NCI-H2171 treated with DMSO at 0.1 percent for 48 hours (cell line): ENCODE measurements around the gene PRKCA.
"Not testable (repeated sequence)": the region's sequence is repeated elsewhere in the genome, so short reads cannot be mapped to it uniquely, and the experiment has no call there.

ENCODE experiments used
- DNase-seq: peaks from one replicate; lab custom pipeline; 2025; lab: John Stamatoyannopoulos, UW

Gene PRKCA

DNA sequence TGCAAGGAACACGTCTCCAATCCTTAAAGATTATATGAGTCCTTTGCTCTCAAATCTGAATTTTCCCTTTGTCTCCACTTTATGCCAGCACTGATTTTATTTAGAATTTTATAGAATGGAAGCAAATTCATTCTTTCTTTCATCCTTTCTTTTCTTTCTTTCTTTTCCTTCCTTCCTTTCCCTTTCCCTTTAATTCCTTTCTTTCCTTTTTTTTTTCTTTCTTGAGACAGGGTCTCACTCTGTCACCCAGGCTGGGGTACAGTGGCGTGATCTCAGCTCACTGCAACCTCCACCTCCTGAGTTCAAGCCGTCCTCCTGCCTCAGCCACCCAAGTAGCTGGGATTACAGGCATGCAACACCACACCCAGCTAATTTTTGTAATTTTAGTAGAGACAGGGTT is 187.2 kb downstream of the PRKCA start:
- not testable (repeated sequence) for DNase-seq

DNA sequence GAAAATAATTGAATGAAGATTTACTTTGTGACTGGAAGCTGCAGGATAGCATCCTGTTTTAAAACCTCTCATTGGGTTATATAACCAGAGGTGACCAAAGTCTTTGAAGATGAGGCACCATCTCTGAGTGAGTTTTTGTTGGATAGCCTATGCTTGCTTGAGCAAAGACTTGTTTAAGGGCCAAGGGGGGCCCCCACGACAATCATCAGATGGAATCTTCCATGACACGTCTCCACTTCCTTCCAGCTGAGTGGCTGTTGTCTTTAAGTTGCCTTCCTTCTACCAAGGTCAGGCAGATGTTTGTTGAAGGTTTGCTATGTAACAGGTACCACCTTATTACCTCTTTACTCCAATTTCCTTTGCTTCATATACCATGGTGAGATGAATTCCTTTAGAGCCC is 188.8 kb downstream of the PRKCA start:
- no peak for DNase-seq

DNA sequence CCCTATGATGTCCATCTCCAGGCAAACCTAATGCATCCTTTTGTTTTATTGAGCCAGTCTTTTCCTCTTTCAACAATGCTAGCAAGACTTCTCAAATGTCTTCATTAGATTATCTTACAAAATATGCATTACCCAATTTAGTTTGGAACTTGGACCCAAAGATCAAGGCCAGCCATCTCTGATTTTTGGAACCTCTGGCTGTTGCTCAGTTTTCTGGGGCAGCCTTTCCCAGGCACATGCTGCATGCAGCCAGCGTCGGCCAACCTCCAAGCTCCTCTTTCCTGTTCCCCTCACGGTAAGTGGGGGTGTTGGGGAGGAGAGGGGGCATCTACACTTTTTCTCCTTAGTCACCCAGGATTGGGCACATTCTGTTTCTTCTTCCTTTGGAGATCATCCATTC is 189.3 kb downstream of the PRKCA start:
- no peak for DNase-seq

DNA sequence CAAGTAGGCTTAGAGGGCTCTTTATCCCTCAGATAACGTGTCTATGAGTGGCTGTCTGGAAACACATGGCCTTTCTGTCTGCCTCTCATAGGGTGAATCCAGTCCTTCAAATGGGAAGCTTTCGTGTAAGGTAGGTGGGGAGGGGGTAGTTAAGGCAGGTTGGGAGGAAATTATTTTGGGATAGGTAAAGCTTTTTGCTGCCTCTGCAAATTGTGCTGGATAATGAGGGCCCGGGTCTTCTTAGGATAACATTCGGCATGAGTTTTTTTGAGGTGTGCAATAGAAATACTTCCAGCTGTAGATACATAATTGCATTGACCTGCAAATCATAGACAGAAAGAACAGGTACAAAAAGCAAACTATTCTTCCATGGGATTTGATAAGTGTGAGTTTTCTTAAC is 189.7 kb downstream of the PRKCA start:
- no peak for DNase-seq

DNA sequence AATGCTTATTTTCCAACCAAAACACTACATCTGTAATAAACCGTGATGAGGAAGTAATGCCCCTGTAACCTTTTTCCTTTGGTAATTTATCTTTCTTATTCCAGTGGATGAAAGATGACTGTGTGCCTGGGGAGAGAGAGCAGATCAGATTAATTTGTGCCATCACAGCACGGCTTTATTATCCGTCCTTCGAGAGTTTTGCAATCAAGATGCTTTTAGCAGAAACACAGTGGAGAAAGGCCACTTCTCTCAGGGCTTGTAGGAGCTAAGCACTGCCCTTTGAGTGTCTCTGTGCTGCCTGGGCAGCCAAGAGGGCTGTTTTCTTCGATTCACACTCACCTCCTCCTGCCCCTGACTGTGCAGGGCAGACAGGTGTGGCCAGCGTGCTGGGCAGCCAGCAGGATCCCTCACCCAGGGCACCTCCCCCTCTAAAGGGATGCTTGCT is 190.2 kb downstream of the PRKCA start:
- no peak for DNase-seq

DNA sequence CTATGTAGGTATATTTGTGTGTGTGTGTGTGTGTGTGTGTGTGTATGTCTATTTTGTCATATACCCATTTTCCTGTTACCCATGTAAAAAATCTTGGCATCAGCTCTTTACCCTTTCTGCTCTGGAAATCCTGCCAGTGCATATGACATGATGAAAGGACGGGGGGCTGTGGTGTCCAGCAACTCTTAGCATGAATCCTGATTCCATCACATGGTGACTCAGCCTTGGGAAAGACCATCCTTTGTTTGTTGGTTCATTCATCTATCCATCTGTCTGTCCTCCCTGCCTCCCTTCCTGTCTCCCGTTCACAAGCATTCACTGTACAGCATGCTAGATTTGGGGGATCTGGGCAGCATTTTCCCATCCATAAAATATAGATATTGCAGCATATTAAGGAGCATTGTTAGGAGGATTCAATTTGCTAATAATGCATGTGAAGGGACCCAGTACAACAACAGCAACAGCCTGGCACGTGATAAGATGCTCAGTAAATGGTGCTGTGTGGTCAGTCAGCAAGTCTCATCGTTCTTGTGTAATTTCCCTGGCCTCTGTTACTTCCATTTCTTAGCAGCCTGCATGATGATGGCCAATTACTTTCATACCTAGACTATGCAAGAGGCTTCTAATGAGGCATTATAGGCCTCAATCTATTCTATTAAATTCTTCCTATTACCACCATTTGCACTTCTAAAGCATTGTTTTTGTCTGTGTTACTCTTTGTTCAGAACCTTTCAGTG is 191.0 kb downstream of the PRKCA start:
- no peak for DNase-seq

DNA sequence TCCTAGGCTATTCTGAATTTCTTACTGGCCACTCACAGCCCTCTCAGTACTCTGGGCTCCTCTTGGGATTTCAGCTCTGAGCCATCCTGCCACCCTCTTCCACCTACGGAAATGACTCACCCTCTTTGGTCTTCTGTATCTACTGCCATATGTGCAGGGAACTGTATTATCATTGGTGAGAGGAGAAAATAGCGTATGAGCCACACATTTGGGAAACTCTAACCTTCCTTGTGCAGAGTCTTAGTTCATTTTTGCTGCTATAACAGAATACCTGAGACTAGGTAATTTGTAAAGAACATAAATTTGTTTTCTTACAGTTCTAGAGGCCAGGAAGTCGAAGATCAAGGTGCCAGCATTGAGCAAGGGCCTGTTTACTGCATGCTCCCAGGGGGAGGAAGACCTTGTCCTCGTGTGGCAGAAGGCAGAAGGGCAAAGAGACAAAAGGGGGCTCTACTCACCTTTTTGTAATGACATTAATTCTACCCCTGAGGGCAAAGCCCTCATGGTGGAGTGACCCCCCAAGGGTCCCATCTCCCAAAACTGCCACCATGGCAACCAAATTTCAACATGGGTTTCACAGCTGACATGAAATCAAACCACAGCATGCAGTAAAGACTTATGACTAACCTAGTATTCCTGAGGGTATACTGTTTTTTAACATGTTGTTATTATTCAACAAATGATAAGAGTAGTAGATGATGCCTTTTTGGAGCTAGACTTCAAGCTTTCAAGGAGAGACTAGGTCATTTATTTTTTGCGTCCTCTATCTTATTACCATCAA is 191.8 kb downstream of the PRKCA start:
- DNase-seq: peak; percentile 21

DNA sequence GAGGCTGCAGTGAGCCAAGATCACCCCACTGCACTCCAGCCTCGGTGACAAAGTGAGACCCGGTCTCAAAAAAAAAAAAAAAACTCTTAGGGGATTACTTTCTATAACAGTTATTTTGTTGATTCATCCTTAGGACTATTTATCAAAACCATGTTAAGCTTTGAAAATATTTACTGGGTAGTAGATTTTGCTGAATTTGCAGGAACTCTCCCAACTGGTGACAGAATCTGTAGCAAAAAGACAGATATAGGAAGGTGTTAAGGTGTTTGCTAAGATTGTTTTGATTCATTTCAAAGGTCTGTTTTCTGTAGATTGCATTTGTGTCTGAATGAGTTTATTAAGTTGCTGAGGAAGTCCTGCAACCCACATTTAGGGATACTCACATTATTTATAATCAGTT is 192.6 kb downstream of the PRKCA start:
- DNase-seq: no peak

DNA sequence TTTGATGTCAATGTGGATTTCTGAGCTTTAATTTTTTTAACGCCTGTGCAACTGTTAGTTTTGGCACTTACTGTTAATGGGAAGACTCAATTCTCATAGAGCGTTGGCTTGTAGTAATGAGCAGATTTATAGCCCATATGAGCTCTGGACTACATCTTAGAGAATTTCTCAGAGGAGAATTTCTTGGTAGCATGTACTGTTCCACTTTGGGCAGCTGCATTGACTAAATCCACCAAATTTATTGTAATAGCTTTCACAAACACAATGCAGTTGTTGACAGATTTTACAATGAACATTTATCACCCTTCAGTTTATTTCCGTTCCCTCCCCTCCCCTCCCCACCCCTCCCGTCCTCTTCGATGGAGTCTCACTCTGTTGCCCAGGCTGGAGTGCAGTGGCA is 193.9 kb downstream of the PRKCA start:
- DNase-seq: no peak

DNA sequence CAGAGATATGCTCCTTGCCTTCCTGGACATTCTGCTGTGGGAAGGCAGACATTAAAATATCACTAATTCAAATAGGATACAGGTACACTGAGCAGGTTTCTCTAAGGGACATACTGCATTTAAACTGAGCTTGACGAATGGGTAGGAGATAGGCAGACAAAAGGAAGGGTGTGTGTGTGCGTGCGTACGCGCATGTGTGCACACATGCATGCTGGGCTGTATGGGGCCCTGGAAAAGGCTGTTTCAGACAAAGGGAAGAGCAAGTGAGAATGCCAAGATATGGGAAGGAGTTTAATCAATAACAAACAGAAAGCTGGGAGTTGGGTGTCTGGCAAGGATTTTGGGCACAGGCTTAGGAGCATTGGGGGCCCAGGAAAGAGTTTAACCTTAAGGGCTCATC is 196.2 kb downstream of the PRKCA start:
- DNase-seq: no peak

DNA sequence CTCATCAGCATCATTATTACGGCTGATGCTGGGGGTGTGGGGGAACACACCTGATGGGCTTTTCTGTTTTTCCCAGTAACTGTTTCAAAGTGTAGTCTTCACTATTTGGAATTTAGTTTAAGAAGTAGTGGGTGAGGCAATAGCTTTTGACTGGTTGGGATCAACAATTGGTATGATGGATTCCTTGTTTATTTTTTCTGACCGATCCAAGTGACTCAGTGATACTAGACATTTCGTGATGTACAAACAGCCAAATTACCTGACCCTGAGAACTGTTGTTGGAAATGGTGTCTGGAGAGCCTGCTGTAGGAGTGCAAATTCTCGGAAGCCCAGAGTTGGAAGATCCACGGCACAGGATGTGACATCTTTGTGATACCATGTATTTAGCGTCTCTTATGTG is 204.2 kb downstream of the PRKCA start:
- DNase-seq: no peak

DNA sequence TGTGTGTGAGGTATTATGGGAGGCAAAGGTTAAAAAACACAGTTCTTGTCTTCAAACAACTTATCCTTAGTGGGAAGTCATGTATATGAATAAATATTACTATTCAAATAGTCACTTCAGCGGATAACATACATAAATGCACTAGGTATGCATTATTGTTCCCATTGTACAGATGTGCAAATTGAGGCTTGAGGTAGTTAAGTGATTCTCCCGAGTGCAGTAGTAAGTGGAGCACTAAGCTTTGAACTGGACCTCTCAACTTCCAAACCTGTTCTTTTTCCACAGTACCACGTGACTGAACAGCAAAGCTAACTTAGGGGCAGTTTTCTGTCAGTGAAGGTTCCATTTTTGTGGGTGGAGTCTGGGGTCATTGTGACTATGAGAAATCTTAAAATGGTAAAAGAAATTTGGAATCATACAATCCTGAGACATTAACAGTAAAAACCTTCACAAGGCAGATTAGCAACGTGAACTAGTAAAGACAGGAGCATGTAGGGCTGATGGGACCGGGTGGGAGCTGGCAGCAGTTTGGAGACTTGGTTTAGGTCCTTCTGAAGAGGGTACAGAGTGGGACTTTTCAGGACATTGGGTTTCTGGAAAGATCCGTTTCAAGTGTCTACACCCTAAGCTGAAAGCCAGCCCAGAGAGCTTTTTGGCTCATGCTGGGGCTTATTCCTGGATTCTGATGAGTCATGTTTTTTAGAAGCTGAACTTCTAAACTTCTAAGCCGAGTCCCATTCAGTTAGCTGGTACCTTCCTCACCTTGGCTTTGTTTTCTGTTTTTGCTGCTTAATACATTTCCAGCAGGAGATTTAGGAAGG is 204.9 kb downstream of the PRKCA start:
- no peak for DNase-seq

DNA sequence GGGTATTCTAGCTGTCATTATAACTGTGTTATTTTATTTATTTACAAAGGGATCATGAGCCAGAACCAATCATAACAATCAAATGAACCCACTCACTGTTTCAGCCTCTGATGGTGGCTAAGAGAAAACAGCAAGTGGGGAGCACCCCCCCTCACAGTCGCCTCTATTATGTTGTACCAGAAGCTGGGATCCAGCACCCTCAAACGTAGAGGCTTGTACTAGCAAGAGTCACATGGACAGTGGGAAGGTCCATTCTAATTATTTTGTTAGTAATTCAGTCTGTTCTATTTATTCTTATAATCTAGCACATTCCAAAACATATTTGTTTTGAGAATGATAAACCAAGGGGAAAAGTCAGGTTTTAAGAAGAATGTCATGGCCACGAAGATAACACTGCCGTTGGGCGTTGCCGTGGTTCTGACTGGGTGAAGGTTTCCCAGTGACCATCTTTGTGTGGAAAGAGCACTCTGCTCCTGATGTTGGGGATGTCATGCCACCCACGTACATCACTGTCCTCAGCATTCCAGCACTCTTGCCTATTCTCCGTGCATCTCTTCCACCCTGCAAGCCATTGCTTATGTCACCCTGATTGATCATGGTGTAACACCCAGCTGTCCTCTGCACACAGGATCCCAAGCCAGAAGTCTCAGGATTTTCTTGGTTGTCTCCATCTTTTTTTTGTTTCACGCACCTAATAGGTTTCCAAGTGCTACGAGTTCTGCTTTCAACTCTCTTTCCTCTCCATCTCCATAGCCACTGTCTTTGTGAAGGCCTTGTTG is 205.8 kb downstream of the PRKCA start:
- DNase-seq: no peak

DNA sequence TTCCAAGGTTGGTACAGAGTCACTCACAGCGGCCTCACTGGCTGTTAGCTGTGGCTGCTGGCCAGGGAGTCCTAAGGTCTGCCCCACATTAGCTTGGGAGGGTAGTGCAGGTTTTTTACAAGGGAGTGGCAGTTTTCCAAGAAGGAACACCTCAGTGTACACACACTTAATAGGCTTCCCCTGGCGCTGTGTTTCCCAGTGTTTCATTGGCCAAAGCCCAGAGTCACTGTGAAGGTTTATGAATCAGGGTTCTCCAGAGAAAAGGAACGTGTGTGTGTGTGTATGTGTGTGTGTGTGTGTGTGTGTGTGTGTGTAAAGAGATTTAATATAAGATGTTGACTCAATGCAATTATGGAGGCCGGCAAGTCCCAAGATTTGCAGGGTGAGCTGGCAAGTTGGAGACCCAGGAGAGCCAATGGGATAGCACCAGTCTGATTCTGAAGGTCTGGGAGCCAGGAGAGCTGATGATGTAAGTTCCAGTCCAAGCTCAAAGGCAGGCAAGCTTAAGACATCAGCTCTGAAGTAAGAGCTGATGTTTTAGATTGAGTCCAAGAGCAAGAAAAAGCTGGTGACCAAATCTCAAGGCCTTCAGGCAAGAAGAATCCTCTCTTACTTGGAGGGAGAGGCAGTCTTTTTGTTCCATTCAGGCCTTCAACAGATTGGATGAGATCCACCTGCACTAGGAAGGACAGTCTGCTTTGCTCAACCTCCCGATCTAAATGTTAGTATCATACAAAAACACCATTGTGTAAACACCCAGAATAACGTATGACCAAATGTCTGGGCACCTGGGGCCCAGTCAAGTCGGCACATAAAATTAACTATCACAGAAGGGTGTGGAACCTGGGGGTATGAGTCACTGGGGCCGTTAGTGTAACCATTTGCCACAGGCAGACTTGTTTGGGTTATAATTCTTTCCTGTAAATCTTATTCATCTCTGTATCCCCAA is 206.8 kb downstream of the PRKCA start:
- DNase-seq: no peak

DNA sequence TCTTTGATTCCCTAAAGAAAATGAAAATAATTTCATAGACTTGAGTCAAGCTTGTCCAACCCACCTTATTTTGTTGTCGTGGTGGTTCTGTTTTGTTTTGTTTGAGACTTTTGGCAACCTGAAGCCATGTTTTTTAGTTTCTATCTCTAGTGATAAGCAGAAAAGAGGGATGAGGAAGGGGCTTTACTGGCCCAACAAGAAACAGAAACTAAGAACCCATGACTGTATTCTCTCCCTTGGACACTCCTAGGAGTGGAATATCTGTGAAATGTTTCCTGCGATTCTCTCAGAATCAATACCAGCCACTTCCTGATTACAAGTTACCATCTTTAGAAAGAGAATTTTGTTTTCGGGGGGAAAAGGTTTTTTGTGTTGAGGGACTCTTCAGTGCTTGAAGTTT is 207.5 kb downstream of the PRKCA start:
- no peak for DNase-seq

DNA sequence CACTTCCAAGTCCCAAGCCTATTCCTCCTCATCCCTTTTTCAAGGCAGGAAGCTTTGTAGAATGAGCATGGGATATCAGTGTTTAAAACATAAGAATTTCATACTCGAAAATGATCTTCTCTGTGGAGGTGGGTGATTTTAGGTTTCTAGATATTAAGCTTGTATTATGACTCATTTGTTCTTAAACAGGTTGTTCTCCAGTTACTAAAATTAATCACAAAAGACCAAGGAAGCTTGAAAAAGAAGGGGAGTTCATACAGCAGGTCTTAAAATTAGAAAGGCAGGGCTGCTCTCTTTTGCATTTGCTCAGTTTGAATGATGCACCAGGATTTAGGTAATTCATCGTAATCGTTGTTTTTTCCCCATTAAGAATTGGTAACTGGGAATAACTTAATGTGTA is 208.7 kb downstream of the PRKCA start:
- DNase-seq: no peak

DNA sequence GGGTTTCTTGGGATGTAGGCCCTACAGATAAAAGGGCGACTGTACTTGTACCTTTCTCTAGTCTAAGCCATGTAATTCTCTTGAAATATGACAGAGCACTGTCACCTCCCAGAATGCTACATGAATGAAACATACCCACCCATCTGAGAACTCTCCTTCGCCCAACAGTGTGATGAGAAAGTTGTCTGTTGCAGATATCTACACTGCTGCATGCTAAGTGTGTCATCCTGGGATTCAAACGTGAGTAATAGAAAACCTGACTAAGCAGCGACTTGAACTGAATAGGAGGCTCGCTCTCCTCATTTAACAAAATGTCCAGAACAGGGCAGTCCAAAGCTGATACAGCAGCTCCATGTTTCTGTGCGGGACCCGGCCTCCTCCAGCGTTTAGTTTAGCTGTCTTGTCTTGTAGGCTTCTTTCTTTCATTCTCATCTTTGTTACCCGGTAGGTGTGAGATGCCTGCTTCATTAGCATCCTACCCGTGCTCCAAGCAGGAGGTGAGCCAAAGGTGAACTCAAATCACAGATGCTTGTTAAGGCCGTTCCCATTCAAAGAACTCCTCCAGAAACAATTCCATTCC is 211.9 kb downstream of the PRKCA start:
- DNase-seq: no peak

DNA sequence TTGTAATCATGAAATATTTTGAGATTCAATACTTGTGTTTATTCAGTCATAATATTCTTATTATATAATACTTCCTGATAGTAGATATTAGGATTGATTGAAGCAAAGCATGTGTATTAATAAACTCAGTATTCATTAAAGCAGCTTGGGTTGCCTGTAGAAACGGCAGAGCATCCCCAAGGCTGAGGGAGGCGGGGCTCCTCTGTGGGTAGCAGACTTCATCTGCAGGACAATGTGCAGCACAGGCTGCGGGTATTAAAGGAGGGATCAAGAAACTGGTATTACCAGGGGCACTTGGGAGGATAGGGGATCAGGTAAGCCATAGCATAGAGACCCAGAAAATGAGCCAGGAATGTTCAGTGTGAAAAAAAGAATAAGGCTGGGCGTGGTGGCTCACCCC is 213.6 kb downstream of the PRKCA start:
- no peak for DNase-seq

DNA sequence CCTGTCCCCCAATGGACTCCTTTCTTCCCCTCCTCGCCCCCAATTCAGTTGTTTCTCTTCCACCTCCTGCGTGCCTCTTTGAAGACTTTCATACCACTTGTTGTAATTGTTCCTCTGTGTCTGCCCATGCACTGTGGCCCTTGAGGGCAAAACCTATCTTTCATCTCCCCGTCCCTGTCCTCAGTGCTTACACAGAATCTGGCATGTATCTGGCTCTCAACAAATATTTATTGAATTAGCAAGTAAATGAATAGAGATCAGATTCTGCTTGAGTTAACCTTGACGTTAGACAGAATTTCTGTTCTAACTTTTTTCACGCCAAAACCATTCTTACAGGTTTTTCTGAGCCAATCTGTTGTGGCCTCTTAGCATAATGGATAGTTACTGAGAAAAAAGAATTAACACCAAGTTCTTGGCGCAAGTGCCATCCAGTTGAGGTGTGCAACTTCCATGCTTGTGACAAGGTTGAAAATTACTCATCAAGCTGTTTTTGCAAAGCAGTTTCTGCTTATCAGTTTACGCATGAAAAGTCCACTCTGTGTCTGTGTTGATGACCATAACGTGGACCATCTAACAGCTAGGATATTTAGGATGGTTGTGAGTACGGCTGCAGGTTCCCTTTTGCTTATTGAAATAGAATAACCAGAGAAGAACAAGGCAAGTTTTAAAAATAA is 215.1 kb downstream of the PRKCA start:
- DNase-seq: no peak

DNA sequence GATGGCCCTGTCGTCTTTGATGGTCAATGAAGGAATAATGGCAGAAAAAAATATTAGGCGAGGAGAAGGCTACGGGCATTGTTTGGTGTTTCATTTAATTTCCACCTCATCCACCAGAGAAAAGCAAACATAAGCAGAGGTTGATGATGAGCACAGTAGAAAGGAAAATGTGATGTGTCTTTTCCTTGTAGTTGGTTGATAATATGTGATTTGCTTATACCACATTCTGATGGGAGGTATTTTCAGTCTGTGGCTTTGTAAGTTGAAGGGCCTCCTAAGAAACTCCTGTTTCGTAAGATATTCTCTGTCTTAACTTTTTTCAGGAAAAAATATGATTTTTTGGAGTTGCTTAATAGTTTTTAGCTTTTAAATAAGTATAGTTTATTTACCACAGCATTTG is 215.7 kb downstream of the PRKCA start:
- no peak for DNase-seq
